Spleen (tissue), 11 donors: ENCODE data around the gene TEX48. TPM values are rescaled to one million over a fixed set of nuclear protein-coding genes. Genes with fewer than 3 reads are reported as not detected.
A peak's percentile ranks its signal among the peaks of the same experiment; 100 is the strongest.

Source experiments
- DNase-seq: peaks from one replicate; pipeline ENCODE4 v3.0.0-alpha.2; 2020
- H3K27ac ChIP-seq, 8 donors: fragments of 200-600 bp; sonication (generic) in 7 of 8; 1 replicate in 4 of 8; 2 replicates in 4 of 8; pipeline versions ENCODE4 v1.5.0 to v1.8.0; 2016 to 2021; ENCODE audit warnings: inconsistent platforms in 4 of 8, mild to moderate bottlenecking in 4 of 8, moderate library complexity in 1 of 8
- H3K27me3 ChIP-seq, 7 donors: fragments of 200-600 bp; sonication (generic) in 6 of 7; replicated peaks in 1 of 7; 1 replicate in 4 of 7; 2 replicates in 3 of 7; pipeline versions ENCODE4 v1.5.0 to v1.8.0; 2016 to 2021; ENCODE audit warnings: inconsistent platforms in 3 of 7, mild to moderate bottlenecking in 1 of 7
- H3K36me3 ChIP-seq, 6 donors: fragments of 200-600 bp; sonication (generic) in 5 of 6; 1 replicate in 4 of 6; 2 replicates in 2 of 6; pipeline versions ENCODE4 v1.5.0 to v1.8.0; 2016 to 2021; ENCODE audit warnings: inconsistent platforms in 2 of 6
- H3K4me1 ChIP-seq, 6 donors: fragments of 200-600 bp; sonication (generic) in 5 of 6; 1 replicate in 3 of 6; 2 replicates in 3 of 6; pipeline versions ENCODE4 v1.5.0 to v1.8.0; 2016 to 2021; ENCODE audit warnings: inconsistent platforms in 3 of 6
- H3K4me3 ChIP-seq, 8 donors: fragments of 200-600 bp; sonication (generic) in 7 of 8; 1 replicate in 4 of 8; 2 replicates in 4 of 8; pipeline versions ENCODE4 v1.5.0 to v1.8.0; 2016 to 2021; ENCODE audit warnings: inconsistent platforms in 4 of 8, mild to moderate bottlenecking in 4 of 8, moderate library complexity in 2 of 8
- H3K9me3 ChIP-seq, 8 donors: fragments of 200-600 bp; sonication (generic) in 7 of 8; 1 replicate in 4 of 8; 2 replicates in 4 of 8; pipeline versions ENCODE4 v1.5.0 to v1.8.0; 2016 to 2021; ENCODE audit warnings: inconsistent platforms in 4 of 8
- POLR2A ChIP-seq, 3 donors: fragments of 450-650 bp; IDR thresholded peaks; one replicate each; pipeline ENCODE4 v1.5.1; 2017; ENCODE audit warnings: antibody characterized with exemption in 3 of 3, mild to moderate bottlenecking in 1 of 3
- POLR2AphosphoS5 ChIP-seq, 3 donors: sonication (generic); formaldehyde crosslinking; IDR thresholded peaks; one replicate each; pipeline ENCODE4 v1.5.1; 2017; ENCODE audit warnings: antibody characterized with exemption in 3 of 3
- WGBS, 5 donors: extraction: QIAGEN DNeasy Blood & Tissue Kit in 3 of 5; methylation state at CpG; one replicate each; pipeline versions ENCODE4 v1.1.5 to v1.1.7; 2013 to 2018; 5-methylcytosine and 5-hydroxymethylcytosine counted together
- intact Hi-C: fragments of 100-400 bp; cut with DNase I; formaldehyde crosslinking; loops from one replicate; pipeline ENCODE4 v1.15.0; 2023; ENCODE audit warnings: low total_unique reads
- polyA plus RNA-seq, 3 donors: library from polyadenylated mRNA; stranded (reverse); fragments of 200-250 nt; gene quantifications; one replicate each; pipeline ENCODE4 v1.2.1, GENCODE V29; 2013
- total RNA-seq, 7 donors: library from RNA; depleted of rRNA in 3 of 7; stranded (reverse); fragments of >200 nt in 3 of 7; fragmentation: NEBNext Ultra II Directional in 4 of 7; extraction: Animal tissue kit (Norgen Biotek cat#: 25700) in 4 of 7; gene quantifications; one replicate each; pipeline versions ENCODE4 v1.1.0 to v1.2.1, GENCODE V29; 2016 to 2021
- TF ChIP-seq, protein P1 (sequence below), 11 experiments: fragments of 200-600 bp in 7 of 11; fragments of 450-650 bp in 4 of 11; sonication (generic) in 4 of 11; IDR thresholded peaks in 8 of 11; conservative IDR thresholded peaks in 3 of 11; 1 replicate in 7 of 11; 2 replicates in 4 of 11; pipeline versions ENCODE4 v1.4.0 to v1.8.0; 2016 to 2021; ENCODE audit warnings: antibody characterized with exemption in 11 of 11, inconsistent platforms in 4 of 11, mild to moderate bottlenecking in 1 of 11
- donor health status: healthy with polysubstance abuse.
- donor health status: DM: no; HTN: no; CAD: no; lungs with moderate emphysema.
- donor health status: DM: no; HTN: no; CAD: no.
- donor health status: Bipolar disorder and iron deficiency.
- donor health status: healthy.
- donor health status: DM: no; HTN: no; CAD: no.
- donor health status: DM: yes; HTN: yes; CAD: no.

Gene TEX48
- total and polyA plus RNA-seq, 10 donors, result not detected

DNA sequence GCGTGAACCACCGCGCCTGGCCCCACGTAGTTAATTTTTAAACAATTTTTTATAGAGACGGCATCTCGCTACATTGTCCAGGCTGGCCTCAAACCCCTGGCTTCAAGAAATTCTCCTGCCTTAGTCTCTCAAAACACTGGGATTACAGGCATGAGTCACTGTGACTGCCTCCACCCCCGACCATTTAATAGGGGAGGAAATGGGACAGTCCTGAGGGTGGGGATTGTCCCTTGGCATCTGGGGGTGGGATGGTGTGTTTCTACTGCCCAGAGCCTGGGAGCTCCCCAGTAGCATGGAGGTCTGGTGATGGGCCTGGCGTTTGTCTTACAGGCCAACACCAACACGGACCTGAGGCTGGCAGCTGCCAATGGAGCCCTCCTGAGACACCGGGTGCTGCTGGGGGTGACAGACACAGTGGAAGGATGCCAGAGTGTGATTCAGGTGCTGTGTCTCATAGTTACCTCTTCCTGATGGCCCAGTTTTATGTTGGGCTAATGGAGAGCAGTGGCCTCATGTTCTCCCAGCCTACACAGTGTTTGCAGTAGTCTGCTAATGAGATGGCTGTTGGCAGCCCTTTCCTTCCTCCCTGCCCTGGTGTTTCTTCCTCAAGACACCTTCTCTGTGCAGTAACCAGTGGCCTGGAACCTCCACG lies 48.4 kb downstream of the TEX48 start:
- no peaks in the 10 kb centered on the region for H3K4me1 ChIP-seq
- intact Hi-C loops, result no loop called here

DNA sequence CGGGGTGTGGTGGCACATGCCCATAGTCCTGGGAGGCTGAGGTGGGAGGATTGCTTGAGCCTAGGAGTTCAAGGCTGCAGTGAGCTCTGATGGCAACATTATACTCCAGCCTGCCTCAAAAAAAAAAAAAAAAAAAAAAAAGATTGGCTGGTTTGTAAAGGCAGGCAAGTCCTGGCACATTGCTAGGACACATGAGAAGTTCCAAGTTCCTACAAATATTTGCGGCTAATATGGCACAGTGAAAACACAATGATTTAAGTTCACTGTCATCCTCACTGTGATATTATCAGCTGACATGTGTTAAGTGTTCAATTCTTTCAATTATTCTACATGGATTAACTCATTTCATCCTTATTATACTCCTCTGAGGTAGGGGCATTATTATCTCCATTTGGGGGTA lies 50.8 kb downstream of the TEX48 start:
- no peaks in the 10 kb centered on the region for H3K4me1 ChIP-seq
- no peak for DNase-seq
- intact Hi-C loops, result no loop called here
- H3K9me3 ChIP-seq, result no peaks in the 10 kb centered on the region
- WGBS, 5 donors, result 0 to 47% (median 1%) methylated on average over 2 of the region's 2 CpGs
- H3K36me3 ChIP-seq, result peaks cover 0 to 100% (median 89%) of the 10 kb centered on the region in 6 donors
- no peak overlapping the region for H3K4me3 ChIP-seq
- no peak overlapping the region for H3K27ac ChIP-seq
- TF ChIP-seq POLR2A (IDR thresholded peaks at IDR 0.05), result no peak
- no peaks in the 10 kb centered on the region for H3K27me3 ChIP-seq

More for the DNA sequence above, 48.4 kb downstream of the TEX48 start:
- Histone ChIP-seq H3K4me3 (no peak overlapping the region), H3K9me3 (no peaks in the 10 kb centered on the region), H3K36me3 (peaks cover 0 to 100% (median 80%) of the 10 kb centered on the region in 6 donors), H3K27me3 (no peaks in the 10 kb centered on the region), H3K27ac (peak overlapping the region in 1 of 8 donors; percentile 21)
- TF ChIP-seq POLR2A (IDR thresholded peaks at IDR 0.05), result no peak
- WGBS, 5 donors, result 86 to 97% (median 92%) methylated on average over 8 to 11 of the region's 11 CpGs
- no peak for DNase-seq

DNA sequence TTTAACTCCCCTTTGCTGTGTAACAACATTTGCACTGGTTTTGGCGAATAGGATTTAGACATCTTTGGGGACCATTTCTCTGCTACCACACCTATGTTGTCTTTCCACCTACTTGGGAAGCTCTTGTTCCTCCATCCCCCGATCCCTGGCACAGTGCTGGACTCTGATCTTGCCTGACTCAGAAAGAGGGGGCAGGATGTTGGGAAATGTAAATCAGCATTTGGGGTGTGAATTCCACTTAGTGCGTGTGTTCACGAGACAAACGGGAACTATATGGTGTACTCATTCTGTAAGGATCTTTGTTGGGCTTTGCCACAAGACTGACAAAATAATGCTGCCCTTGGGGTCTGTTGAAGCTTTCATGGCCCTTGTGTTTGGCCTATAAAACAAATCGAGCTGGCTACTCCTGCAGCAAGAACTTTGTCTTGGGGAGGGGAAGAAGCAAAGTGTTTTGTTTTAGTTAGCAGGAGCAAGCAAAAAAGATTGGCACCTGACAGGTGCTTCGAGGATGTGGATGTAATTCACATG lies 52.4 kb downstream of the TEX48 start:
- H3K9me3 ChIP-seq, result no peaks in the 10 kb centered on the region
- H3K4me3 ChIP-seq, result no peak overlapping the region
- no peak overlapping the region for H3K27ac ChIP-seq
- TF ChIP-seq, protein P1, sequence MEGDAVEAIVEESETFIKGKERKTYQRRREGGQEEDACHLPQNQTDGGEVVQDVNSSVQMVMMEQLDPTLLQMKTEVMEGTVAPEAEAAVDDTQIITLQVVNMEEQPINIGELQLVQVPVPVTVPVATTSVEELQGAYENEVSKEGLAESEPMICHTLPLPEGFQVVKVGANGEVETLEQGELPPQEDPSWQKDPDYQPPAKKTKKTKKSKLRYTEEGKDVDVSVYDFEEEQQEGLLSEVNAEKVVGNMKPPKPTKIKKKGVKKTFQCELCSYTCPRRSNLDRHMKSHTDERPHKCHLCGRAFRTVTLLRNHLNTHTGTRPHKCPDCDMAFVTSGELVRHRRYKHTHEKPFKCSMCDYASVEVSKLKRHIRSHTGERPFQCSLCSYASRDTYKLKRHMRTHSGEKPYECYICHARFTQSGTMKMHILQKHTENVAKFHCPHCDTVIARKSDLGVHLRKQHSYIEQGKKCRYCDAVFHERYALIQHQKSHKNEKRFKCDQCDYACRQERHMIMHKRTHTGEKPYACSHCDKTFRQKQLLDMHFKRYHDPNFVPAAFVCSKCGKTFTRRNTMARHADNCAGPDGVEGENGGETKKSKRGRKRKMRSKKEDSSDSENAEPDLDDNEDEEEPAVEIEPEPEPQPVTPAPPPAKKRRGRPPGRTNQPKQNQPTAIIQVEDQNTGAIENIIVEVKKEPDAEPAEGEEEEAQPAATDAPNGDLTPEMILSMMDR (IDR thresholded peaks at IDR 0.05 in 8 of 11, conservative IDR thresholded peaks at IDR 0.05 in 3 of 11), result no peak
- TF ChIP-seq POLR2AphosphoS5 (IDR thresholded peaks at IDR 0.05), result no peak
- TF ChIP-seq POLR2A (IDR thresholded peaks at IDR 0.05), result no peak
- DNase-seq, result no peak
- 78 to 93% (median 90%) methylated on average over 7 of the region's 7 CpGs for WGBS, 5 donors
- intact Hi-C loops, result no loop called here
- peaks cover 0 to 3% (median 0%) of the 10 kb centered on the region in 6 donors for H3K4me1 ChIP-seq
- no peaks in the 10 kb centered on the region for H3K27me3 ChIP-seq
- H3K36me3 ChIP-seq, result peaks cover 0 to 100% (median 80%) of the 10 kb centered on the region in 6 donors

DNA sequence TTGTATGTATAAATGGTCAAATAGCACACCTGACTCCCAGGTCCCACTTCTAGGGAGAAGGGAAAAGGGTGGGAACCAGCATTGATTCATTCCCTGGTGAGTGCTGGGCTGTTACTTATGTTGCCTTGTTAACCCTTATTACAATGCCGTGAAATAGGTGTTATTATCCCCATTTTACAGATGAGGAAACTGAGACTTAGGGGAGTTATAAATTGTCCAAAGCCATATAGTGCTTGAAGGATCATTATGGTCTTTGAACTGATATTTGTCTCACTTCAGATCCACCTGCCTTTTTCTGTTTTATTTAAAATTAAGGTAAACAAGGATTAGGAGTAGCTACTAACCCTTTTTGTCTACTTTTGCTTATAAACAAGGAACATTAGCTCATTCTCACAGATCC lies 54.4 kb downstream of the TEX48 start:
- H3K4me3 ChIP-seq, result no peak overlapping the region
- H3K9me3 ChIP-seq, result no peaks in the 10 kb centered on the region
- peaks cover 0 to 5% (median 0%) of the 10 kb centered on the region in 6 donors for H3K4me1 ChIP-seq
- 86 to 100% (median 95%) methylated on average over 1 of the region's 1 CpG for WGBS, 5 donors
- DNase-seq, result no peak
- peak overlapping the region in 1 of 8 donors; percentile 17 for H3K27ac ChIP-seq
- TF ChIP-seq, protein P1 (IDR thresholded peaks at IDR 0.05 in 8 of 11, conservative IDR thresholded peaks at IDR 0.05 in 3 of 11), result no peak
- TF ChIP-seq POLR2AphosphoS5 (IDR thresholded peaks at IDR 0.05) (no peak), POLR2A (IDR thresholded peaks at IDR 0.05) (no peak)
- intact Hi-C loops, result no loop called here
- no peaks in the 10 kb centered on the region for H3K27me3 ChIP-seq
- peaks cover 0 to 100% (median 73%) of the 10 kb centered on the region in 6 donors for H3K36me3 ChIP-seq

DNA sequence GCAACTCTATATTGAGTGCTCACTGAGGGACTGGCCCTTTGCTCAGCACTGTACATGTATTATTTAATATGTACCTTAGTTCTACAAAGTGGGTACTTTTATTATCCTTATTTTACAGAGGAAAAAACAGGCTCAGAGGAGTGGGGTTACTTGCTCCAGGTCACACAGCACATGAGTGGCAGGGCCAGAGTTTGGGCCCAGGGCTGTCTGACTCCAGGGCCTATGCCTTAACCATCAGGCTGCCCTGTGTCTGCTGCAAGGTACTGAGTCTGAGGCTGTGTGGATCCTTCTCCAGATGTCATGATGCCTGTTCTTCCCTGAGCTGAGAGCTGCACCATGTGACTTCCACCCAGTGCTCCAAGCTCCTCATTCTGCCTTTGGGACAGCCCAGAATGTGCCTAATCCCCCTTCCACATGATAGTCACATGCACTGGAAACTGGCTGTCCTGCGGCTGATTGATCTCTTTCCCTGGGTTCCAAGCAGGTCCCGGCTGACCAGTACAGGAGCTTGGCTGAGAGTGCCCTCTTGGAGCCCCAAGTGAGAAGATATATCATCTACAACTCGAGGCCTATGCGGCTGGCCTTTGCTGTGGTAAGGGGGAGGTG lies 55.5 kb downstream of the TEX48 start:
- no peak for DNase-seq
- Histone ChIP-seq H3K27ac (no peak overlapping the region), H3K4me1 (peaks cover 0 to 5% (median 0%) of the 10 kb centered on the region in 6 donors), H3K4me3 (no peak overlapping the region), H3K9me3 (no peaks in the 10 kb centered on the region), H3K27me3 (no peaks in the 10 kb centered on the region), H3K36me3 (peaks cover 0 to 100% (median 69%) of the 10 kb centered on the region in 6 donors)
- intact Hi-C loops, result no loop called here
- TF ChIP-seq, protein P1 (IDR thresholded peaks at IDR 0.05 in 8 of 11, conservative IDR thresholded peaks at IDR 0.05 in 3 of 11), result no peak
- TF ChIP-seq POLR2AphosphoS5 (IDR thresholded peaks at IDR 0.05), result no peak
- no peak for TF ChIP-seq POLR2A (IDR thresholded peaks at IDR 0.05)
- WGBS, 5 donors, result 92 to 100% (median 94%) methylated on average over 1 to 4 of the region's 4 CpGs
